Measurements from ENCODE around the gene PALM. TPM values are rescaled to one million over a fixed set of nuclear protein-coding genes. Genes with fewer than 3 reads are reported as not detected.

Gene PALM
- total RNA-seq, 1 donor from 2014 or later, result 60.0 TPM

GRCh38 chr19:780935-781334, 72.2 kb downstream of the PALM start:
- no peak for FAIRE-seq
- no peak for DNase-seq (ENCODE audit: low read depth)
- Histone ChIP-seq H3K4me2 (ENCODE audit: low read length) (no peak overlapping the region), H3K9ac (ENCODE audit: low read length) (no peak overlapping the region), H4K20me1 (ENCODE audit: insufficient read depth, low read length) (no peaks in the 10 kb centered on the region), H3K27me3 (ENCODE audit: insufficient read depth, low read length) (no peaks in the 10 kb centered on the region), H3K36me3 (ENCODE audit: insufficient read depth, low read length) (no peaks in the 10 kb centered on the region), H3K4me1 (ENCODE audit: insufficient read depth, low read length) (peaks cover 14% of the 10 kb centered on the region), H3K4me3 (ENCODE audit: insufficient read depth, low read depth, low read length) (no peak overlapping the region), H2AFZ (ENCODE audit: low read depth, low read length) (no peak overlapping the region), H3K27ac (ENCODE audit: low read depth, low read length) (no peak overlapping the region), H3K9me3 (ENCODE audit: insufficient read depth, low read depth, low read length) (no peaks in the 10 kb centered on the region), H3K79me2 (ENCODE audit: insufficient read depth, low read length) (no peaks in the 10 kb centered on the region)
- TF ChIP-seq EZH2 (IDR thresholded peaks at IDR 0.05; ENCODE audit: insufficient read depth, low read length), result no peak
- TF ChIP-seq, protein P1, sequence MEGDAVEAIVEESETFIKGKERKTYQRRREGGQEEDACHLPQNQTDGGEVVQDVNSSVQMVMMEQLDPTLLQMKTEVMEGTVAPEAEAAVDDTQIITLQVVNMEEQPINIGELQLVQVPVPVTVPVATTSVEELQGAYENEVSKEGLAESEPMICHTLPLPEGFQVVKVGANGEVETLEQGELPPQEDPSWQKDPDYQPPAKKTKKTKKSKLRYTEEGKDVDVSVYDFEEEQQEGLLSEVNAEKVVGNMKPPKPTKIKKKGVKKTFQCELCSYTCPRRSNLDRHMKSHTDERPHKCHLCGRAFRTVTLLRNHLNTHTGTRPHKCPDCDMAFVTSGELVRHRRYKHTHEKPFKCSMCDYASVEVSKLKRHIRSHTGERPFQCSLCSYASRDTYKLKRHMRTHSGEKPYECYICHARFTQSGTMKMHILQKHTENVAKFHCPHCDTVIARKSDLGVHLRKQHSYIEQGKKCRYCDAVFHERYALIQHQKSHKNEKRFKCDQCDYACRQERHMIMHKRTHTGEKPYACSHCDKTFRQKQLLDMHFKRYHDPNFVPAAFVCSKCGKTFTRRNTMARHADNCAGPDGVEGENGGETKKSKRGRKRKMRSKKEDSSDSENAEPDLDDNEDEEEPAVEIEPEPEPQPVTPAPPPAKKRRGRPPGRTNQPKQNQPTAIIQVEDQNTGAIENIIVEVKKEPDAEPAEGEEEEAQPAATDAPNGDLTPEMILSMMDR (IDR thresholded peaks at IDR 0.05; ENCODE audit: insufficient read depth, low read depth, low read length), result no peak
- no peak overlapping the region for H3K27ac Mint-ChIP-seq (ENCODE audit: unreplicated experiment)
- H3K36me3 Mint-ChIP-seq (ENCODE audit: low read depth, unreplicated experiment), result no peaks in the 10 kb centered on the region
- H3K9me3 Mint-ChIP-seq (ENCODE audit: unreplicated experiment), result no peaks in the 10 kb centered on the region
- H3K27me3 Mint-ChIP-seq (ENCODE audit: low read depth, unreplicated experiment), result no peaks in the 10 kb centered on the region
- peaks cover 6% of the 10 kb centered on the region for H3K4me1 Mint-ChIP-seq (ENCODE audit: low read depth, unreplicated experiment)
- H3K4me3 Mint-ChIP-seq (ENCODE audit: unreplicated experiment), result no peak overlapping the region

DNA sequence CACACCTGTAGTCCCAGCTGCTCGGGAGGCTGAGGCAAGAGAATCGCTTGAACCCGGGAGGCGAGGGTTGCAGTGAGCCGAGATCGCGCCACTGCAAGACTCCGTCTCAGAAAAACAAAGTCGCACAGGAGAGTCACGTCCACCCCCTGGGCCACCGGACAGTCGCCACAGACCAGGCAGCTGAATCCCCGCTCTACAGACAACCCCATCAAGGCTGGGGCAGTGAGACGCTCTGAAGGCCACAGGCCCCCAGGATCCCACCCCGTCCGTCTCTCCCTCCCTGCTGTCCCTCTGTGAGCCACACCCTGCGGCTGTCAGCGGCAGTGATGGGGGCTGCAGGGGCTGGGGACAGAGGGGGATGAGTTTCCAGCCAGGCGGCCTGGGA, 73.1 kb downstream of the PALM start:
- H3K36me3 Mint-ChIP-seq (ENCODE audit: low read depth, unreplicated experiment), result no peaks in the 10 kb centered on the region
- H3K27ac Mint-ChIP-seq (ENCODE audit: unreplicated experiment), result peak overlapping the region; percentile 7

More for the DNA sequence above, 73.1 kb downstream of the PALM start:
- H3K9me3 ChIP-seq (ENCODE audit: insufficient read depth, low read depth, low read length), result no peaks in the 10 kb centered on the region
- no peak overlapping the region for H3K4me3 ChIP-seq (ENCODE audit: insufficient read depth, low read depth, low read length)
- no peaks in the 10 kb centered on the region for H3K36me3 ChIP-seq (ENCODE audit: insufficient read depth, low read length)
- no peak for TF ChIP-seq EZH2 (IDR thresholded peaks at IDR 0.05; ENCODE audit: insufficient read depth, low read length)
- TF ChIP-seq, protein P1 (IDR thresholded peaks at IDR 0.05; ENCODE audit: insufficient read depth, low read depth, low read length), result no peak
- no peaks in the 10 kb centered on the region for H3K27me3 Mint-ChIP-seq (ENCODE audit: low read depth, unreplicated experiment)
- H3K4me1 Mint-ChIP-seq (ENCODE audit: low read depth, unreplicated experiment), result peaks cover 6% of the 10 kb centered on the region
- no peaks in the 10 kb centered on the region for H3K27me3 ChIP-seq (ENCODE audit: insufficient read depth, low read length)
- no peak overlapping the region for H2AFZ ChIP-seq (ENCODE audit: low read depth, low read length)
- no peak overlapping the region for H3K27ac ChIP-seq (ENCODE audit: low read depth, low read length)
- DNase-seq (ENCODE audit: low read depth) (no peak), FAIRE-seq (no peak)
- H3K79me2 ChIP-seq (ENCODE audit: insufficient read depth, low read length), result no peaks in the 10 kb centered on the region
- H3K4me2 ChIP-seq (ENCODE audit: low read length), result peak overlapping the region; percentile 84
- no peak overlapping the region for H3K4me3 Mint-ChIP-seq (ENCODE audit: unreplicated experiment)
- H3K4me1 ChIP-seq (ENCODE audit: insufficient read depth, low read length), result peaks cover 14% of the 10 kb centered on the region
- H3K9ac ChIP-seq (ENCODE audit: low read length), result peak overlapping the region; percentile 52
- no peaks in the 10 kb centered on the region for H4K20me1 ChIP-seq (ENCODE audit: insufficient read depth, low read length)
- no peaks in the 10 kb centered on the region for H3K9me3 Mint-ChIP-seq (ENCODE audit: unreplicated experiment)
